ENCODE results near the gene PCED1B.
"Not testable (repeated sequence)": the region's sequence is repeated elsewhere in the genome, so short reads cannot be mapped to it uniquely, and the experiment has no call there.

The PCED1B gene

GRCh38 chr12:47095446-47096236 lies 16.2 kb downstream of the PCED1B start:
- DNase-seq = no peak

GRCh38 chr12:47097276-47097896 lies 18.0 kb downstream of the PCED1B start:
- no peak for DNase-seq

- no peak for DNase-seq
These were observed 18.7 kb downstream of the PCED1B start for GRCh38 chr12:47098099-47098498.

- no peak for DNase-seq
These were observed 20.2 kb downstream of the PCED1B start for GRCh38 chr12:47099610-47100009.

- no peak for DNase-seq
These were observed 20.7 kb downstream of the PCED1B start for GRCh38 chr12:47100160-47100559.

- DNase-seq = no peak
These were observed 23.0 kb downstream of the PCED1B start for GRCh38 chr12:47102406-47102805.

- DNase-seq = no peak
These were observed 23.6 kb downstream of the PCED1B start for GRCh38 chr12:47102845-47103651.

- no peak for DNase-seq
These were observed 26.7 kb downstream of the PCED1B start for GRCh38 chr12:47105914-47106674.

- no peak for DNase-seq
These were observed 28.0 kb downstream of the PCED1B start for GRCh38 chr12:47107446-47107845.

GRCh38 chr12:47107926-47108325 lies 28.5 kb downstream of the PCED1B start:
- no peak for DNase-seq

- no peak for DNase-seq
These were observed 30.7 kb downstream of the PCED1B start for GRCh38 chr12:47110011-47110541.

GRCh38 chr12:47110718-47111391 lies 31.4 kb downstream of the PCED1B start:
- DNase-seq = no peak

GRCh38 chr12:47111392-47111778 lies 32.0 kb downstream of the PCED1B start:
- DNase-seq = no peak

GRCh38 chr12:47111854-47112253 lies 32.4 kb downstream of the PCED1B start:
- no peak for DNase-seq

GRCh38 chr12:47112679-47113078 lies 33.3 kb downstream of the PCED1B start:
- no peak for DNase-seq

- no peak for DNase-seq
These were observed 35.1 kb downstream of the PCED1B start for GRCh38 chr12:47114481-47114892.

- DNase-seq = not testable (repeated sequence)
These were observed 37.9 kb downstream of the PCED1B start for GRCh38 chr12:47117305-47117704.

GRCh38 chr12:47120736-47121135 lies 41.3 kb downstream of the PCED1B start:
- DNase-seq = no peak

- no peak for DNase-seq
These were observed 41.7 kb downstream of the PCED1B start for GRCh38 chr12:47121146-47121545.

GRCh38 chr12:47122602-47123001 lies 43.2 kb downstream of the PCED1B start:
- DNase-seq = no peak

GRCh38 chr12:47123730-47124129 lies 44.3 kb downstream of the PCED1B start:
- DNase-seq = no peak

GRCh38 chr12:47124451-47124850 lies 45.0 kb downstream of the PCED1B start:
- peak; percentile 8 to 46 (median 24) for DNase-seq

Measured in suppressor macrophage treated with lipopolysaccharide for 1 hour (primary cell).